HG02610 (cell line): ENCODE results near the gene SDHA.
A peak's percentile ranks its signal among the peaks of the same experiment; 100 is the strongest.
"Not testable (repeated sequence)": the region's sequence is repeated elsewhere in the genome, so short reads cannot be mapped to it uniquely, and the experiment has no call there.

ENCODE experiments used
- ATAC-seq: cut with Tn5 transposase; IDR thresholded peaks from one replicate; pipeline ENCODE4 v1.9.1; 2021; ENCODE audit warnings: mild to moderate bottlenecking, moderate library complexity; ENCODE audit not compliant: unreplicated experiment

SDHA gene

GRCh38 chr5:251975-252374 lies 33.9 kb downstream of the SDHA start:
- ATAC-seq: not testable (repeated sequence)

GRCh38 chr5:252546-252945 lies 34.4 kb downstream of the SDHA start:
- no peak for ATAC-seq

DNA sequence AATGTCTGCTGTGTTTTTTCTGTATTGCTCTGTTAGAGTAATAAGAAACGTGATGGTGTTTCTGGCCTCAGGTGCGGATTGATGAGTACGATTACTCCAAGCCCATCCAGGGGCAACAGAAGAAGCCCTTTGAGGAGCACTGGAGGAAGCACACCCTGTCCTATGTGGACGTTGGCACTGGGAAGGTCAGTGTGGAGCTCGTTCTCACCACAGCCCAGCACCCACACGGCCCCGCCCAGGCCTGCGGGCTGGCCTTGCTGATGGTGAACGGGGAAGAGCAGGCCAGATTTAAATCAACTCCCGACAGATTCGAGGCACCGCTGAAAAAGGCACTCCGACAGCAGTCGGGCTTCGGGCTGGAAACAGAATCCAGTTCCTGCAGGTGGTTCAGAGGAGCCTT lies 36.2 kb downstream of the SDHA start:
- not testable (repeated sequence) for ATAC-seq

GRCh38 chr5:255116-255515 lies 37.0 kb downstream of the SDHA start:
- not testable (repeated sequence) for ATAC-seq

- not testable (repeated sequence) for ATAC-seq
Measured at GRCh38 chr5:256347-256746, 38.2 kb downstream of the SDHA start.

- no peak for ATAC-seq
Measured at GRCh38 chr5:257148-257547, 39.0 kb downstream of the SDHA start.

DNA sequence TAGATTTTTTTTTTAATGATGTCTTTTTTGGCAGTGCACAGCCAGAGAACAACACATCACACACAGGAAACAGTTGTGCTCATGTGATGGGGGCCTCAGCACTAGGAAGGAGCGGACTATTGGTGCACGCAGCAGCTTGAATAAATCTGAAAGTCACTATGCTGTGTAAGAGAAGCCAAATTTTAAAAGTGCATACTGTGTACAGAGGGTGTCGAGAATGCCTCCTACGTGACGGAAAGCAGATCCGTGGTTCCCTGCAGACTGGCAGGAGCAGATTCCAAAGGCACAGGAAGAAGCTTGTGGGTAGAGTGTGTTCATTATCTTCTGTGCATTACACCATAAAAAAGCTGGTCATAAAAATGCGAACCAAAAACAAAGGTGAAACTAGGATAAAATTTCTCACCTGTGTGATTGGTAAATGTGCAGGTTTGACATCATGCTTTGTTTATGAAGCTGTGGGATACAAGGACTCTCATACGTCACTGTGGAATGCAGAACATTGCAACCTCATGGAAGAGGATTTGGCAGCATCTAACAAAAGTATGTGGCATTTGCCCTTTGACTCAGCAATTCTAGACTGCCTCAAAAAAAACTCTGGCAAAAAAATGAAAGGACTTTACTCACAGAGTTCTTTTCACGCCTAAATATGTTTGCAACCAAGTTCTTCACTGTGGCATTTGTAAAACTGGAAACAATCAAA lies 45.3 kb downstream of the SDHA start:
- ATAC-seq: not testable (repeated sequence)

DNA sequence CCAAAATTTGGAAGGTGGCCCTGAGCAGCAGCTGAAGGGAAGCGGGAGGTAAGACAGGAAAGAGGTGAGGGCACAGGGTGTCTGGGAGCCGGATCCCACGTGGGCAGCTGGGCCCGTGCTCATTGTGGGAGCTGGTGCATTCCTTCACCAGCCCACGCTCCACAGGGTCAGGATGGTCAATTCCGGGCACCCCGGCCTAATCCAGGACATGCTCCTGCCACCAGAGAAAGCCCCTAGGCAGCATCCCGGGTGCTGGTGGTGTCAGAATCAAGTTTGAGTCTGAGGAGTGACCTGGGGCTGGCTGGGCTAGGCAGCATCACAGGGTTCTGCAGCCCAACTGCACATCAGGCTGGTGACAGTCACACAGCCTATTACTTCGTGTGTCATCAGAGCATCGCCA lies 46.2 kb downstream of the SDHA start:
- no peak for ATAC-seq

GRCh38 chr5:266311-267026 lies 48.3 kb downstream of the SDHA start:
- not testable (repeated sequence) for ATAC-seq

DNA sequence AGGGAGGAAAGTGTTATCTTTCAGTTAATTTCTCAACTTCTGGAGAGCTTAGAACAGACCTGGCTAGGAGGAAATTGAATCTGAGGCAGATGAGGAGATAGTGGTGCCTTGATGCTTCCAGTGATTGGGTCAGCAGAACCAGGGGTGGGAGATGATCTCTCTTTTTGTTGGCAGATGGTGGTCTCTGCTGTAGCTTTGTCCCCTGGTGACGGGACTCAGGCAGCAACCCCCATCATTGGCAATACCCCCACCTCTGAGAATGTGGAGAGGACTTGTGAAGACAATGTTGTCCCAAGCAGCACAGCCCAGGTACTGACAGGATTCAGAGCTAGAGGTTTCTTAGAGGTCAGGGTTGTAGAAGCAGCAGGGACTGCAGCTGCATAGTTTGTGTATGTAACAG lies 49.6 kb downstream of the SDHA start:
- no peak for ATAC-seq

DNA sequence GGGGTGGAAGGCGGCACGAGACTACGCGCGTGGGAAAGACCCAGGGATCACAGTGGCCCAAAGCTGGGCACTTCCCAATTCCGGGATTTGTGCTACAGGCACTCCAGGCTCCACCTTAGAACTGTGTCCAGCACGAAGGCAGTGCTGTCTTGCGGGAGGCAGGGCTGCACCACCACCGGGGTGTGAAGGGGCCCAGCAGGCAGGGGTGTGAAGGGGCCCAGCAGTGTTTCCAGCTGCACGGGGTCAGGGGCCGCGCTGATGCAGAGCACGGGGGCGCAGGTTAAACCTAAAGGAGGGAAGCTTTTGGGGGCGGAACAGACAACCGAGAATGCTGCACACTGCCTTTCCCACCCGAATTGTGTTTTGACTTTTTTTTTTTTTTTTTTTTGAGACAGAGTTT lies 52.2 kb downstream of the SDHA start:
- ATAC-seq: no peak

DNA sequence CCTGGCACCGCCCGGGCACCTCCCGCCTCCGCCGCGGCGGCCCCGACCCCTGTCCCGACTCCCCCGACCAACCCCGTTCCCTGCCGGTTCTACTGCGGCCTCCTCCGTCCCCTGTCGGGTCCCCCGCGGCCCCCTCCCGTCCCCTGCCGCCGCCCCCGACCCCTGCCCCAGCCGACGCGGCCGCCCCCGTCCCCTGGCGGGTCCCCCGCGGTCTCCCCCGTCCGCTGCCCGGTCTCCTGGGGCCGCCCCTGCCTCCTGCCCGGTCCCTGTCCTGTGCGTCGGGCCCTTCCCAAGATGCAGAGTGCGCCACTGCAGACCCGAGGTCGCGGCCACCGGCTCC lies 53.7 kb downstream of the SDHA start:
- ATAC-seq: peak; percentile 14

- ATAC-seq: not testable (repeated sequence)
Measured at GRCh38 chr5:273091-273490, 55.0 kb downstream of the SDHA start.

DNA sequence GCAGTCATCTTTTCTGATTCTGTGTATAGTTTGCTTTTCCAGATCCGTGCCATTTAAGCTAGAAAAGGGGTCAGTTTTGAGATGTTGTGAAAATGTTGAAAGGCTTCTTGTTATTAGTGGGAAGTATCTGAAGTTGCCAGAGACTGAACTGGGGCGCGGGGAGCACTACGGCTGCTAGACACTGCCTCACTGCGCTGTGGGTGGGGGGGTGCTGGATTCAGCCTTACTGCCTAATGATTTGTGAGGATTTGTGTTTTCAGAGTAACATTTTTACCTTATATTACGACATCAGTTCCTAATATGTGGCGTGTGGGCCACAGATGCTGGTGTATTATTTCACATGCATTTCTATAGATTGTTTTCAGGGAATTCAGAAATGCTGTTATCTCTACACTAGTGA lies 55.4 kb downstream of the SDHA start:
- ATAC-seq: not testable (repeated sequence)

GRCh38 chr5:274346-274745 lies 56.2 kb downstream of the SDHA start:
- not testable (repeated sequence) for ATAC-seq

DNA sequence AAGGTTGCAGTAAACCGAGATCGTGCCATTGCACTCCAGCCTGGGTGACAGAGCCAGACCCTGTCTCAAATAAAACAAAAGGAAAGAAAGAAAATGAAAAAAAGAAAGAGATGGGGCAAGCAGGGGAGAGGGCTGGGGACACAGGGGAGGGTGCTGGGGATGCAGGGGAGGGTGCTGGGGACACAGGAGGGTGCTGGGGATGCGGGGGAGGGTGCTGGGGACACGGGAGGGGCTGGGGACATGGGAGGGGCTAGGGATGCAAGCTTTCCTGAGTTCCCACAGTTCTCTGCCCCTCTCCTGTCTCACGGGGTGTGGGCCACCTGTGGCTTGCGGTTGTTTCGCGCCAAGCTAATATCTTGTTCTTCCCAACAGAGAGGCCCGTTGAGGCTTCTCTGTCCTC lies 60.5 kb downstream of the SDHA start:
- no peak for ATAC-seq

- ATAC-seq: not testable (repeated sequence)
Measured at GRCh38 chr5:279051-279665, 61.0 kb downstream of the SDHA start.

DNA sequence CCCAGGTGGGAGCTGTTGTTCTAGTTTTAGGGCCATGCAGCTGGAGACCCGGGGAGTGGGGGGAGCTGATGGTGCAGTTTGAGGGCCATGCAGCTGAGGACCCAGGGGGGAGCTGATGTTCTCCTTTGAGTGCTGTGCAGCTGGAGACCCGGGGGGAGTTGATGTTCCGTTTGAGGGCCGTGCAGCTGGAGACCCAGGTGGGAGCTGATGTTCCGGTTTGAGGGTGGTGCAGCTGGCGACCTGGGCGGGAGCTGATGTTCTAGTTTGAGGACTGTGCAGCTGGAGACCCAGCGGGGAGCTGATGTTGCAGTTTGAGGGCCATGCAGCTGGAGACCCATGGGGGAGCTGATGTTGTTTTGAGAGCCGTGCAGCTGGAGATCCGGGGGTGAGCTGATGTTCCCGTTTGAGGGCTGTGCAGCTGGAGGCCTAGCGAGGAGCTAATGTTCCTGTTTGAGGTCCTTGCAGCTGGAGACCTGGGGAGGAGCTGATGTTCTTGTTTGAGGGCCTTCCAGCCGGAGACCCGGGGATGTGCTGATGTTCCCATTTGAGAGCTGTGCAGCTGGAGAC lies 68.0 kb downstream of the SDHA start:
- no peak for ATAC-seq

GRCh38 chr5:290200-290599 lies 72.1 kb downstream of the SDHA start:
- ATAC-seq: not testable (repeated sequence)

DNA sequence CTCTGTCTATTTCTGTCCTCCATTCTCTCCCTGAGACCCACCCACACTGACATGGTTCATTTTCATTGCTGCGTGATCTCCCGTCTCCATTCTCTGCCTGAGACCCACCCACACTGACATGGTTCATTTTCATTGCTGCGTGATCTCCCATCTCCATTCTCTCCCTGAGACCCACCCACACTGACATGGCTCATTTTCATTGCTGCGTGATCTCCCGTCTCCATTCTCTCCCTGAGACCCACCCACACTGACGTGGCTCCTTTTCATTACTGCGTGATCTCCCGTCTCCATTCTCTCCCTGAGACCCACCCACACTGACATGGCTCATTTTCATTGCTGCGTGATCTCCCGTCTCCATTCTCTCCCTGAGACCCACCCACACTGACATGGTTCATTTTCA lies 73.2 kb downstream of the SDHA start:
- ATAC-seq: not testable (repeated sequence)

- ATAC-seq: not testable (repeated sequence)
Measured at GRCh38 chr5:294788-295187, 76.7 kb downstream of the SDHA start.

- ATAC-seq: not testable (repeated sequence)
Measured at GRCh38 chr5:296207-296606, 78.1 kb downstream of the SDHA start.
